Activated CD8-positive, alpha-beta T cell treated with anti-CD3 and anti-CD28 coated beads, Interleukin-2, amount 10 ng/mL, durations not matched to agents 7 days and 5 days (primary cell): ENCODE results near the gene GORASP1. TPM values are rescaled to one million over a fixed set of nuclear protein-coding genes. Genes with fewer than 3 reads are reported as not detected.

Source experiments
- ATAC-seq: fragments of 150-1000 bp; cut with Tn5 transposase; one replicate; pipeline ENCODE4 v1.10.0; 2021; ENCODE audit warnings: moderate library complexity
- CTCF ChIA-PET: fragments of 350-600 bp; sonication (Branson Sonifier 250); formaldehyde crosslinking; loops from one replicate; lab custom pipeline; 2021; ENCODE audit warnings: antibody characterized with exemption; lab: Charles Lee
- POLR2A ChIA-PET: fragments of 350-600 bp; sonication (Branson Sonifier 250); formaldehyde crosslinking; loops from one replicate; lab custom pipeline; 2021; ENCODE audit warnings: antibody characterized with exemption; lab: Charles Lee
- DNase-seq: peaks from one replicate; pipeline ENCODE4 v3.0.0-alpha.2; 2020
- H3K27ac Mint-ChIP-seq: one replicate; pipeline ENCODE4 v1.8.0; 2021; ENCODE audit warnings: mild to moderate bottlenecking, mixed read lengths
- H3K27me3 Mint-ChIP-seq: one replicate; pipeline ENCODE4 v1.8.0; 2021; ENCODE audit warnings: low read depth, mixed read lengths
- H3K36me3 Mint-ChIP-seq: one replicate; pipeline ENCODE4 v1.8.0; 2021; ENCODE audit warnings: low read depth, mixed read lengths
- H3K4me1 Mint-ChIP-seq: one replicate; pipeline ENCODE4 v1.8.0; 2021; ENCODE audit warnings: low read depth, mixed read lengths
- H3K4me3 Mint-ChIP-seq: one replicate; pipeline ENCODE4 v1.8.0; 2021; ENCODE audit warnings: mild to moderate bottlenecking, mixed read lengths
- H3K9me3 Mint-ChIP-seq: one replicate; pipeline ENCODE4 v1.8.0; 2022; ENCODE audit warnings: mixed read lengths; ENCODE audit not compliant: insufficient read depth
- microRNA-seq: library from miRNA; unstranded; fragments of <30 nt; microRNA quantifications from one replicate; pipeline ENCODE4 v1.2.0, GENCODE V29; 2022
- total RNA-seq, 2 experiments: library from RNA; stranded (reverse); gene quantifications; one replicate each; pipeline ENCODE4 v1.2.3, GENCODE V29; 2021

Gene GORASP1
- total RNA-seq, 2 experiments from 2014 or later, result 10.8 to 11.0 TPM

- no peak for DNase-seq
- ChIA-PET POLR2A (no interaction called here), CTCF (no interaction called here)
- no peak for ATAC-seq
- H3K9me3 Mint-ChIP-seq, result no peaks in the 10 kb centered on the region
- H3K4me1 Mint-ChIP-seq, result peaks cover 17% of the 10 kb centered on the region
- H3K27ac Mint-ChIP-seq, result no peak overlapping the region
- H3K27me3 Mint-ChIP-seq, result no peaks in the 10 kb centered on the region
- H3K4me3 Mint-ChIP-seq, result no peak overlapping the region
- H3K36me3 Mint-ChIP-seq, result peaks cover 2% of the 10 kb centered on the region
Measured at GRCh38 chr3:39053696-39054095, 53.7 kb downstream of the GORASP1 start.

GRCh38 chr3:39052583-39052982 is 54.8 kb downstream of the GORASP1 start:
- Mint-ChIP-seq H3K36me3 (no peaks in the 10 kb centered on the region), H3K27me3 (no peaks in the 10 kb centered on the region), H3K4me3 (peak overlapping the region; percentile 84), H3K27ac (peak overlapping the region; percentile 92), H3K9me3 (no peaks in the 10 kb centered on the region), H3K4me1 (peaks cover 17% of the 10 kb centered on the region)
- no peak for DNase-seq
- CTCF ChIA-PET, result interaction anchor here (1.6 kb wide), 1 partner anchor 55 kb away, joined by 3 read pairs; the partner anchor contains the start of gene TTC21A
- POLR2A ChIA-PET, result interaction anchor here (0.7 to 1.1 kb wide), 3 partner anchors 14 to 96 kb away, joined by 3 to 4 read pairs (median 4); no protein-coding TSS in a partner anchor
- no peak for ATAC-seq

GRCh38 chr3:39051649-39052561 is 55.5 kb downstream of the GORASP1 start, which contains the start of the genes SCN11A and WDR48:
Gene SCN11A, minus strand, starts transcription at chr3:39051944. Its CDS starts 101,582 bp downstream, at chr3:38950362.
Gene WDR48, plus strand, starts transcription at chr3:39052016. Its CDS starts 10 bp downstream, at chr3:39052026.
- peak; percentile 97 for DNase-seq
- Mint-ChIP-seq H3K27ac (peak within 1 kb of the TSS; percentile 92), H3K27me3 (no peaks in the 10 kb centered on the region), H3K9me3 (no peaks in the 10 kb centered on the region), H3K4me1 (peaks cover 17% of the 10 kb centered on the region), H3K4me3 (peak within 1 kb of the TSS; percentile 84), H3K36me3 (no peaks in the 10 kb centered on the region)
- POLR2A ChIA-PET, result interaction anchor here (0.7 to 1.1 kb wide), 3 partner anchors 15 to 96 kb away, joined by 3 to 4 read pairs (median 4); no protein-coding TSS in a partner anchor
- CTCF ChIA-PET, result interaction anchor here (0.9 to 1.9 kb wide), 4 partner anchors 15 to 396 kb away, joined by 3 to 8 read pairs (median 3); partner anchors contain the start of gene TTC21A
- ATAC-seq, result peak; percentile 97

GRCh38 chr3:39050029-39050428 is 57.4 kb downstream of the GORASP1 start:
- no peak for ATAC-seq
- H3K27ac Mint-ChIP-seq, result no peak overlapping the region
- no peaks in the 10 kb centered on the region for H3K9me3 Mint-ChIP-seq
- ChIA-PET CTCF (interaction anchor here (1.0 to 1.9 kb wide), 3 partner anchors 13 to 50 kb away, joined by 3 to 8 read pairs (median 3); no protein-coding TSS in a partner anchor), POLR2A (no interaction called here)
- H3K36me3 Mint-ChIP-seq, result no peaks in the 10 kb centered on the region
- H3K27me3 Mint-ChIP-seq, result peaks cover 4% of the 10 kb centered on the region
- no peak for DNase-seq
- H3K4me3 Mint-ChIP-seq, result no peak overlapping the region
- peaks cover 17% of the 10 kb centered on the region for H3K4me1 Mint-ChIP-seq

Small RNA genes lying within 50 kb of the gene (microRNA-seq; reads per million reads assigned to microRNA genes)
- gene MIR6822, result not detected

Other genes starting within 250 kb of the GORASP1 start
- not detected for gene SCN11A, start 55.7 kb downstream of the GORASP1 start, total RNA-seq
- 10 to 100 TPM; 19.7 to 22.5 TPM for gene WDR48, start 55.6 kb downstream of the GORASP1 start, total RNA-seq
- gene TTC21A, start 53 bp upstream of the GORASP1 start, total RNA-seq, result 1 to 10 TPM in 1 of 2 experiments, under 1 TPM in 1; 0.97 to 1.2 TPM
- 10 to 100 TPM; 15.6 to 16.0 TPM for gene CSRNP1, start 46.0 kb upstream of the GORASP1 start, total RNA-seq
- gene XIRP1, start 85.0 kb upstream of the GORASP1 start, total RNA-seq, result not detected
- gene CX3CR1, start 172.4 kb upstream of the GORASP1 start, total RNA-seq, result under 1 TPM; 0.42 to 0.95 TPM
- gene CCR8, start 222.1 kb upstream of the GORASP1 start, total RNA-seq, result under 1 TPM; 0.55 to 0.94 TPM